IMR-90 (cell line): Measurements from ENCODE around the gene TGFB1. TPM values are rescaled to one million over a fixed set of nuclear protein-coding genes. Genes with fewer than 3 reads are reported as not detected.

Experiments used
- ATAC-seq: fragments of 200-7000 bp; cut with Tn5 transposase; 2 replicates; pipeline ENCODE4 v1.9.1; 2020; ENCODE audit warnings: low read depth, mild to moderate bottlenecking, moderate library complexity
- BruUV-seq: library from RNA; stranded (reverse); fragments of 400-500 nt; replicated peaks from 2 replicates; lab custom pipeline; 2021; lab: Mats Ljungman, UMichigan
- CTCF ChIA-PET: fragments of 300-600 bp; formaldehyde crosslinking; extraction: SDS; loops from one replicate; lab custom pipeline; 2021; ENCODE audit warnings: antibody characterized with exemption; lab: Yijun Ruan, JAX
- POLR2A ChIA-PET: fragments of 300-600 bp; sonication (Branson Sonifier 250); formaldehyde crosslinking; loops from one replicate; lab custom pipeline; 2022; ENCODE audit warnings: antibody characterized with exemption; ENCODE audit not compliant: unreplicated experiment; lab: Charles Lee
- DNase-seq: peaks from one replicate; pipeline ENCODE4 v3.0.0; 2013
- H2AFZ ChIP-seq: replicated peaks from 2 replicates; pipeline ENCODE3; 2013; ENCODE audit warnings: low read length, mild to moderate bottlenecking; ENCODE audit not compliant: poor library complexity
- H2AK5ac ChIP-seq: 2 replicates; pipeline ENCODE4 v1.6.1; 2013; ENCODE audit warnings: low read depth, low read length, inconsistent platforms
- H2AK9ac ChIP-seq: replicated peaks from 2 replicates; pipeline ENCODE3; 2013; ENCODE audit warnings: mild to moderate bottlenecking, low read depth, low read length, moderate library complexity; ENCODE audit not compliant: poor library complexity
- H2BK120ac ChIP-seq: 2 replicates; pipeline ENCODE4 v1.6.1; 2013; ENCODE audit warnings: low read depth, low read length, inconsistent platforms
- H2BK15ac ChIP-seq: 3 replicates; pipeline ENCODE4 v1.6.1; 2013; ENCODE audit warnings: low read depth, low read length, inconsistent platforms
- H2BK20ac ChIP-seq: 2 replicates; pipeline ENCODE4 v1.6.1; 2013; ENCODE audit warnings: low read depth, mild to moderate bottlenecking, inconsistent platforms, low read length, moderate library complexity
- H2BK5ac ChIP-seq: 2 replicates; pipeline ENCODE4 v1.6.1; 2013; ENCODE audit warnings: mild to moderate bottlenecking, low read depth, low read length, inconsistent platforms; ENCODE audit not compliant: poor library complexity, severe bottlenecking
- H3K14ac ChIP-seq: replicated peaks from 2 replicates; pipeline ENCODE4 v1.6.1; 2013; ENCODE audit warnings: low read depth, low read length, inconsistent platforms
- H3K18ac ChIP-seq: 2 replicates; pipeline ENCODE4 v1.6.1; 2013; ENCODE audit warnings: low read depth, low read length, control low read depth
- H3K23ac ChIP-seq: 2 replicates; pipeline ENCODE4 v1.6.1; 2013; ENCODE audit warnings: low read depth, low read length, inconsistent platforms
- H3K27ac ChIP-seq: 2 replicates; pipeline ENCODE4 v1.5.1; 2013; ENCODE audit warnings: mild to moderate bottlenecking, control low read depth, low read length; ENCODE audit not compliant: insufficient read depth
- H3K27me3 ChIP-seq: 2 replicates; pipeline ENCODE4 v1.6.1; 2013; ENCODE audit warnings: low read length; ENCODE audit not compliant: control insufficient read depth, insufficient read depth
- H3K36me3 ChIP-seq: 2 replicates; pipeline ENCODE4 v1.6.1; 2013; ENCODE audit warnings: low read length, mixed read lengths; ENCODE audit not compliant: control insufficient read depth, insufficient read depth
- H3K4ac ChIP-seq: 2 replicates; pipeline ENCODE4 v1.6.1; 2013; ENCODE audit warnings: low read depth, low read length, inconsistent platforms
- H3K4me1 ChIP-seq: 2 replicates; pipeline ENCODE4 v1.6.1; 2013; ENCODE audit warnings: low read length, mixed read lengths; ENCODE audit not compliant: control insufficient read depth, insufficient read depth
- H3K4me2 ChIP-seq: 2 replicates; pipeline ENCODE4 v1.6.1; 2013; ENCODE audit warnings: low read depth, mild to moderate bottlenecking, control low read depth, low read length, moderate library complexity
- H3K4me3 ChIP-seq: 2 replicates; pipeline ENCODE4 v1.5.1; 2013; ENCODE audit warnings: low read depth, mild to moderate bottlenecking, control low read depth, low read length, moderate library complexity; ENCODE audit not compliant: insufficient read depth
- H3K56ac ChIP-seq: 2 replicates; pipeline ENCODE4 v1.6.1; 2013; ENCODE audit warnings: low read length, inconsistent platforms; ENCODE audit not compliant: insufficient read depth; ENCODE audit errors: extremely low read depth
- H3K79me1 ChIP-seq, 2 experiments: 2 replicates each; pipeline ENCODE4 v1.6.1; 2013; ENCODE audit warnings: low read length in 2 of 2, inconsistent platforms in 1 of 2, low read depth in 1 of 2
- H3K9ac ChIP-seq: 2 replicates; pipeline ENCODE4 v1.6.1; 2013; ENCODE audit warnings: low read depth, low read length, control low read depth
- H3K9me1 ChIP-seq: 2 replicates; pipeline ENCODE4 v1.6.1; 2013; ENCODE audit warnings: low read length, inconsistent platforms; ENCODE audit not compliant: insufficient read depth
- H3K9me3 ChIP-seq: 2 replicates; pipeline ENCODE4 v1.6.1; 2013; ENCODE audit warnings: low read length; ENCODE audit not compliant: control insufficient read depth, insufficient read depth
- H4K20me1 ChIP-seq: 2 replicates; pipeline ENCODE4 v1.6.1; 2013; ENCODE audit warnings: low read length, inconsistent platforms; ENCODE audit not compliant: insufficient read depth
- H4K5ac ChIP-seq: 2 replicates; pipeline ENCODE4 v1.6.1; 2013; ENCODE audit warnings: mild to moderate bottlenecking, low read depth, low read length, control low read depth
- H4K8ac ChIP-seq, 2 experiments: 2 replicates each; pipeline ENCODE4 v1.6.1; 2013; ENCODE audit warnings: low read depth in 2 of 2, low read length in 2 of 2, control low read depth in 1 of 2, inconsistent platforms in 1 of 2
- H4K91ac ChIP-seq: 2 replicates; pipeline ENCODE4 v1.6.1; 2013; ENCODE audit warnings: low read depth, low read length, inconsistent platforms; ENCODE audit not compliant: insufficient read depth
- CEBPB ChIP-seq: IDR thresholded peaks from 2 replicates; pipeline ENCODE4 v1.6.1; 2012; ENCODE audit warnings: low read depth, low read length, improper control_type of control experiment
- MAZ ChIP-seq: IDR thresholded peaks from 2 replicates; pipeline ENCODE4 v1.6.1; 2012; ENCODE audit warnings: low read depth, mild to moderate bottlenecking, low read length, improper control_type of control experiment, moderate library complexity, borderline replicate concordance
- MXI1 ChIP-seq: IDR thresholded peaks from 2 replicates; pipeline ENCODE4 v1.6.1; 2012; ENCODE audit warnings: low read depth, mild to moderate bottlenecking, low read length, moderate library complexity, borderline replicate concordance
- POLR2A ChIP-seq: IDR thresholded peaks from 2 replicates; pipeline ENCODE4 v1.6.1; 2012; ENCODE audit warnings: mild to moderate bottlenecking, low read depth, low read length
- RAD21 ChIP-seq: IDR thresholded peaks from 2 replicates; pipeline ENCODE4 v1.6.1; 2012; ENCODE audit warnings: low read length, improper control_type of control experiment
- RCOR1 ChIP-seq: IDR thresholded peaks from 2 replicates; pipeline ENCODE4 v1.6.1; 2012; ENCODE audit warnings: mild to moderate bottlenecking, low read length, improper control_type of control experiment; ENCODE audit not compliant: insufficient replicate concordance
- RFX5 ChIP-seq: IDR thresholded peaks from 2 replicates; pipeline ENCODE4 v1.8.0; 2012; ENCODE audit warnings: low read depth, mild to moderate bottlenecking, low read length, moderate library complexity
- SMC3 ChIP-seq: fragments of 150-350 bp; IDR thresholded peaks from 2 replicates; pipeline ENCODE4 v1.6.1; 2016; ENCODE audit warnings: low read depth, mild to moderate bottlenecking, antibody characterized with exemption, low read length, moderate library complexity
- WGBS, 2 experiments: methylation state at CpG; one replicate each; pipeline versions ENCODE4 v1.1.5 to v1.1.7; 2013; ENCODE audit warnings: missing lambda C conversion rate in 2 of 2; ENCODE audit not compliant: insufficient read length in 1 of 2; ENCODE audit errors: extremely low coverage in 2 of 2; 5-methylcytosine and 5-hydroxymethylcytosine counted together
- dilution Hi-C: fragments of 300-500 bp; cut with HindIII; formaldehyde crosslinking; loops from one replicate; pipeline ENCODE4 v1.14.3; 2018; ENCODE audit warnings: low sequenced_read_pairs; ENCODE audit not compliant: unreplicated experiment
- in situ Hi-C: fragments of 300-500 bp; cut with MboI; formaldehyde crosslinking; loops from 3 replicates; pipeline ENCODE4 v1.14.3; 2019; ENCODE audit warnings: low sequenced_read_pairs, inconsistent platforms, mixed read lengths
- intact Hi-C: fragments of 100-400 bp; cut with micrococcal nuclease; formaldehyde crosslinking; loops from 2 replicates; pipeline ENCODE4 v1.10.0; 2022
- polyA plus RNA-seq, 3 experiments: library from polyadenylated mRNA; depleted of rRNA; stranded (reverse); fragments of >200 nt; gene quantifications; 2 replicates each; pipeline ENCODE4 v1.2.3, GENCODE V29; 2012; ENCODE audit warnings: low replicate concordance in 1 of 3
- total RNA-seq: library from RNA; depleted of rRNA; stranded (reverse); fragments of >200 nt; gene quantifications from 2 replicates; pipeline ENCODE4 v1.2.3, GENCODE V29; 2012
- TF ChIP-seq, protein P1 (sequence below): conservative IDR thresholded peaks from 2 replicates; pipeline ENCODE4 v1.5.1; 2012; ENCODE audit warnings: mild to moderate bottlenecking, low read depth, low read length, improper control_type of control experiment

TGFB1 gene
- total and polyA plus RNA-seq, 2 of the 4 experiments (the other 2 are of a cell fraction), result 3.2 to 26.7 TPM

DNA sequence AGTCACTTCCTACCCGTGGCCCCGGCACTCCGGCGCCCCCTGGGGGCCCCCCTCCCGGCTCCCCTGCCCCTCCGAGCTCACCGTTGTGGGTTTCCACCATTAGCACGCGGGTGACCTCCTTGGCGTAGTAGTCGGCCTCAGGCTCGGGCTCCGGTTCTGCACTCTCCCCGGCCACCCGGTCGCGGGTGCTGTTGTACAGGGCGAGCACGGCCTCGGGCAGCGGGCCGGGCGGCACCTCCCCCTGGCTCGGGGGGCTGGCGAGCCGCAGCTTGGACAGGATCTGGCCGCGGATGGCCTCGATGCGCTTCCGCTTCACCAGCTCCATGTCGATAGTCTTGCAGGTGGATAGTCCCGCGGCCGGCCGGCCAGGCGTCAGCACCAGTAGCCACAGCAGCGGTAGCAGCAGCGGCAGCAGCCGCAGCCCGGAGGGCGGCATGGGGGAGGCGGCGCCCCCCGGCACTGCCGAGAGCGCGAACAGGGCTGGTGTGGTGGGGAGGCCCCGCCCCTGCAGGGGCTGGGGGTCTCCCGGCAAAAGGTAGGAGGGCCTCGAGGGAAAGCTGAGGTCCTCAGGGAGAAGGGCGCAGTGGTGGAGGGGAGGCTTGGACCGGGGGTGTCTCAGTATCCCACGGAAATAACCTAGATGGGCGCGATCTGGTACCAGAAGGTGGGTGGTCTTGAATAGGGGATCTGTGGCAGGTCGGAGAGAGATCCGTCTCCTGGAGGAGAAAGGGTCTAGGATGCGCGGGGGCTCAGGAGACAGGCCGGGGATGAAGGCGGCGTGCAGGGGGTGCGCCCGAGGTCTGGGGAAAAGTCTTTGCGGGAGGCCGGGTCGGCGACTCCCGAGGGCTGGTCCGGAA, 885 bp downstream of the TGFB1 start:
- Histone ChIP-seq H2BK15ac (0 out of 3 replicates have a peak overlapping the region, but pooled peaks have one; percentile 60), H3K4me3 (peak overlapping the region; percentile 76), H3K27ac (peak overlapping the region; percentile 47), H4K91ac (peak overlapping the region; percentile 71), H3K4me1 (no peaks in the 10 kb centered on the region), H3K9me1 (no peaks in the 10 kb centered on the region), H4K20me1 (peaks cover 49% of the 10 kb centered on the region), H3K9ac (peak overlapping the region; percentile 90), H4K8ac (peak overlapping the region; percentile 39 to 72; a peak in 2 of 4 replicates), H3K23ac (peak overlapping the region; percentile 94; the same call in 1 of the 2 replicates), H2AK5ac (peak overlapping the region; percentile 86), H3K56ac (peak overlapping the region; percentile 72), H3K18ac (no peak overlapping the region; the same call in 1 of the 2 replicates), H3K27me3 (no peaks in the 10 kb centered on the region), H3K4ac (peak overlapping the region; percentile 95), H2BK20ac (no peak overlapping the region), H4K5ac (no peak overlapping the region), H3K79me1 (peaks cover 19 to 54% of the 10 kb centered on the region in 2 experiments; a peak in 3 of 4 replicates), H3K14ac (peak overlapping the region; percentile 87), H2AFZ (peak overlapping the region; percentile 91), H3K9me3 (no peaks in the 10 kb centered on the region), H2BK120ac (peak overlapping the region; percentile 63), H3K36me3 (peaks cover 4% of the 10 kb centered on the region), H3K4me2 (peak overlapping the region; percentile 98), H2AK9ac (peak overlapping the region; percentile 98), H2BK5ac (peak overlapping the region; percentile 48)
- ATAC-seq (peak; percentile 21), DNase-seq (peak; percentile 44)
- ChIA-PET POLR2A (interaction anchor here (0.7 to 1.3 kb wide), 3 partner anchors 11 to 159 kb away, joined by 3 to 5 read pairs (median 3); partner anchors contain the start of gene B9D2), CTCF (interaction anchor here (0.8 to 1.0 kb wide), 4 partner anchors 12 to 41 kb away, joined by 3 to 4 read pairs (median 3); no protein-coding TSS in a partner anchor)
- 0% methylated on average over 32 of the region's 71 CpGs; no CpG with 5 or more reads in 1 of the 2 experiments for WGBS, 2 experiments
- no TSS peak for BruUV-seq
- intact Hi-C loops (loop anchor here (1.0 to 5.0 kb wide), 5 partner anchors 30 to 149 kb away; partner anchors contain the start of genes BCKDHA, CCDC97, EXOSC5 and HNRNPUL1), in situ Hi-C loops (no loop called here), dilution Hi-C loops (no loop called here)
- TF ChIP-seq, protein P1, sequence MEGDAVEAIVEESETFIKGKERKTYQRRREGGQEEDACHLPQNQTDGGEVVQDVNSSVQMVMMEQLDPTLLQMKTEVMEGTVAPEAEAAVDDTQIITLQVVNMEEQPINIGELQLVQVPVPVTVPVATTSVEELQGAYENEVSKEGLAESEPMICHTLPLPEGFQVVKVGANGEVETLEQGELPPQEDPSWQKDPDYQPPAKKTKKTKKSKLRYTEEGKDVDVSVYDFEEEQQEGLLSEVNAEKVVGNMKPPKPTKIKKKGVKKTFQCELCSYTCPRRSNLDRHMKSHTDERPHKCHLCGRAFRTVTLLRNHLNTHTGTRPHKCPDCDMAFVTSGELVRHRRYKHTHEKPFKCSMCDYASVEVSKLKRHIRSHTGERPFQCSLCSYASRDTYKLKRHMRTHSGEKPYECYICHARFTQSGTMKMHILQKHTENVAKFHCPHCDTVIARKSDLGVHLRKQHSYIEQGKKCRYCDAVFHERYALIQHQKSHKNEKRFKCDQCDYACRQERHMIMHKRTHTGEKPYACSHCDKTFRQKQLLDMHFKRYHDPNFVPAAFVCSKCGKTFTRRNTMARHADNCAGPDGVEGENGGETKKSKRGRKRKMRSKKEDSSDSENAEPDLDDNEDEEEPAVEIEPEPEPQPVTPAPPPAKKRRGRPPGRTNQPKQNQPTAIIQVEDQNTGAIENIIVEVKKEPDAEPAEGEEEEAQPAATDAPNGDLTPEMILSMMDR, result peak; percentile 55
- TF ChIP-seq POLR2A (peak; percentile 42), MXI1 (0 out of 2 replicates have a peak, but pooled peaks have one; percentile 17), RFX5 (no peak), MAZ (peak; percentile 67; the same call in 1 of the 2 replicates), RAD21 (peak; percentile 31; the same call in 1 of the 2 replicates), RCOR1 (no peak), CEBPB (no peak), SMC3 (0 out of 2 replicates have a peak, but pooled peaks have one; percentile 2)
